GM21526 (cell line): ENCODE results near the gene ZNF850.

Source experiments
- ATAC-seq: cut with Tn5 transposase; IDR thresholded peaks from one replicate; pipeline ENCODE4 v1.9.1; 2021; ENCODE audit warnings: moderate library complexity; ENCODE audit not compliant: unreplicated experiment, low FRiP score

Gene ZNF850

DNA sequence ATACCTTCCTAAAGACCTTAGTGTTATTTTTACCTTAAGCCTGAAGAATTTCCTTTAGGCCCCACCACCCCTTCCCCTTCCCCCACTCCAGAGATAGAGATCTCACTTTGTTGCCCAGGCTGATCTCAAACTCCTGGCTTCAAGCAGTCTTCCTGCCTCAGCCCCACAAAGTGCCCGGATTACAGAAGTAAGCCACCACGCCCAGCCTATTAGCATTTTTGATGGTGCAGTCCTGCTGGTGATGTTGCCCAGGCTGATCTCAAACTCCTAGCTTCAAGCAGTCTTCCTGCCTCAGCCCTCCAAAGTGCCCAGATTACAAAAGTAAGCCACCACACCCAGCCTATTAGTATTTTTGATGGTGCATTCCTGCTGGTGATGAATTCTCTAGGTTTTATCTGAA is 63.2 kb downstream of the ZNF850 start:
- ATAC-seq = no peak

DNA sequence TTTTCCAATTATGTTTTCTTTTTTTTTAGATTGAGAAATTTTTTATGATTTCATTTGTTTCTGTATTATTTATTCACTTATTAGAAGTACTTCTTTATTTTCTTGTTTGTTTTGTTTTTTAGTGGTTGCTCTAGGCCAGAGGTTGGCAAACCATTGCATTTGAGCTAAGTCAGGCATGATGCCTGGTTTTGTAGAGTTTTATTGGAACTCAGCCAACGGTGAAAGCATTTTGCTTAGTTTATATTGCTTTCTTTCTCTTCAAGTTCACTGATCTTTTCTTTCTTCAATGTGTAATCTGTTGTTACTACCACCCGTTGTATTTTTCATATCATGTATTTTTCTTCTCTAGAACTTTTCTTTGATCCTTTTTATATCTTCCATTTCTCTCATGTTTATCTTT is 65.5 kb downstream of the ZNF850 start:
- no peak for ATAC-seq

GRCh38 chr19:36688058-36688457 is 84.5 kb downstream of the ZNF850 start:
- no peak for ATAC-seq

GRCh38 chr19:36687214-36688056 is 85.2 kb downstream of the ZNF850 start, which contains the start of gene ZNF567:
TSS of gene ZNF567 (plus strand) at chr19:36687612. CDS start at chr19:36694868, 7,256 bp downstream.
- ATAC-seq = peak; percentile 85

DNA sequence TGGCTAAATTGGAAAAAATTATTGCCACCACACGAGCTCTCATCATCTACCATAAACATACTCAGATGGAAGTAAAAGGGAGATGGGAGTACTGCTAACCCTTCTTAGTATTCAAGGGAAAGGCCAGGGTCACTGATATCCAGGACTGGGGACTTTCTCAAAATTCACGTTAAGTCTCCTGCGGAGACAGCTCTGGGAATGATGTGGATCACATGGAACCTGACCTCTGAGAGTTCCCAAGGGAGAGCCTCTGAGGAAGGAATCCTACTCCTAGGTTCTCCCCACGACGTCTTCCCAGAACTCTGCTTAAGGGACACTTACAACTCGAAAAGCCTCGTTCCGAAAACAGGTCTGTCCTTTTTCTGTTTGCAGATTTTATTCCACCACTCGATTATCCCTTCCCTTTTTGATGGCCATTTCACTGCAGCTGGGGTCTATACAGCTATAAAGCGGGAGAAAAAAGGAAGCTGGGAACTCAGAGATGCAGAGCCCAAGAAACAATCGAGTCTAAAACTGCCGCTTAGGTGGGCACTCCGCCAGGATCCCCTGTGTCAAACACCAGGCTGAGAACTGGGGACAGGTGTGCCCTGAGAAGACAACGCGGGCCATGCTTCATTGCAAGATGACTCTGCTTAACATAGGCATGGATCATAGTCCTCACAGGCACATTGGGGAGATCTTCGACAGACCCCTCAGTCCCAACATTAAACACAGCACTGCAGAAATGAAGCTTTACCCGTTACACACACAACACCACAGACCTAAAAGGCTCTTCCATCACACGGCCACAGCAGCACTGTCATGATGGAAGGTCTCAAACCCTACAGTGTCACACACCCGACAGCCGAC is 86.0 kb downstream of the ZNF850 start:
- ATAC-seq = peak; percentile 15

GRCh38 chr19:36685835-36686234 is 86.8 kb downstream of the ZNF850 start:
- no peak for ATAC-seq

- ATAC-seq = no peak
Measured at GRCh38 chr19:36679455-36679854, 93.2 kb downstream of the ZNF850 start.

- no peak for ATAC-seq
Measured at GRCh38 chr19:36674201-36674600, 98.4 kb downstream of the ZNF850 start.

DNA sequence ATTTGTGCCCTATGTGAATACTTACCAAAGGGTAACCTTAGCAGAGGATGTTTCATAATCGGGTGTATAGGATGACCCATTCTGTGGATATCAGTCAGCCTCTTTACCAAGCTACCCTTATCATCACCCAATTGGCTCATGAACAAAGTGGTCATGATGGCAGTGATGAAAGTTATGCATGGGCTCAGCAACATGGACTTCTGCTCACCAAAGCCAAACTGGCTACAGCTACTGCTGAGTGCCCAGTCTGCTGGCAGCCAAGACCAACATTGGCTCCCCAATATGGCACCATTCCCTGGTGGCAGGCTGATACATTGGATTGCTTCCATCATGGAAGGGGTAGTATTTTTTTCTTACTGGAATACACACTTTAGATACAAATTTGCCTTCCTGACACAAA is 100.2 kb downstream of the ZNF850 start:
- ATAC-seq = no peak

GRCh38 chr19:36668646-36669045 is 104.0 kb downstream of the ZNF850 start:
- ATAC-seq = no peak

- no peak for ATAC-seq
Measured at GRCh38 chr19:36665832-36666231, 106.8 kb downstream of the ZNF850 start.
